SU-DHL-6 (cell line): Measurements from ENCODE around the gene SMIM32.

Experiments used
- CTCF ChIP-seq: fragments of 200-600 bp; sonication (generic); IDR thresholded peaks from one replicate; pipeline ENCODE4 v1.5.1; 2017; ENCODE audit warnings: antibody characterized with exemption, mild to moderate bottlenecking, low read length, moderate library complexity; ENCODE audit not compliant: insufficient read depth, poor library complexity, severe bottlenecking
- EZH2phosphoT487 ChIP-seq: fragments of 200-600 bp; sonication (generic), shearing (Covaris generic); conservative IDR thresholded peaks from 2 replicates; pipeline ENCODE4 v1.6.1; 2018; ENCODE audit warnings: mild to moderate bottlenecking, antibody characterized with exemption, low read length, moderate library complexity, mixed read lengths

GRCh38 chr5:136192015-136192525 lies 892 bp downstream of the SMIM32 start:
- no peak for TF ChIP-seq CTCF
- no peak for TF ChIP-seq EZH2phosphoT487
